ENCODE data around the gene ZNF420.
"Not testable (repeated sequence)": the region's sequence is repeated elsewhere in the genome, so short reads cannot be mapped to it uniquely, and the experiment has no call there.

ZNF420 gene

DNA sequence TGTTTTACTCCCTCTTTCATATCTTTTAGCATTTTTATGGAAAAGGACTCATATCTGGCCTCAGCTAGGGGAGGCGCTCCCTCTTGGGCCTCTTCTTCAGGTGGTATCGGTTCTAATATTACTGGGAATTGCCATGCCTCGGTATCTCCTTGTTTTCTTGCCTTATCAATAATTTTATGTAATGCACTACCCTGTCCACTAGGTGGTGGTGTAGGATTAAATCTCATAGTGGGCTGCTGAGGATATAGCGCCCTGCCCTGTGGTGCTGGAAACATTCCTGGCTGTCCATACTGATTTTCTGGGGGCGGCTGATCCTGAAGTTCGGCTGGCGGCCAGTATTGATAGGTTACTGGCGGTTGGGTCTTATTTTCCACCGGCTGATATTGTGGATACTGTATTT is 35.8 kb downstream of the ZNF420 start:
- no peaks in the 10 kb centered on the region for H4K20me1 ChIP-seq (ENCODE audit: insufficient read depth, low read length)
- H3K9me3 ChIP-seq (ENCODE audit: insufficient read depth, low read length) = peaks cover 28% of the 10 kb centered on the region
- no peak overlapping the region for H3K4me2 ChIP-seq (ENCODE audit: low read length)
- no peaks in the 10 kb centered on the region for H3K27me3 ChIP-seq (ENCODE audit: low read depth, low read length)
- no peak overlapping the region for H2AFZ ChIP-seq (ENCODE audit: low read depth, low read length)
- H3K79me2 ChIP-seq (ENCODE audit: low read length) = no peaks in the 10 kb centered on the region
- H3K9ac ChIP-seq (ENCODE audit: low read length) = no peak overlapping the region
- H3K4me3 ChIP-seq (ENCODE audit: low read length) = no peak overlapping the region
- no peaks in the 10 kb centered on the region for H3K4me1 ChIP-seq (ENCODE audit: low read length)
- H3K27ac ChIP-seq (ENCODE audit: low read length) = no peak overlapping the region
- peaks cover 27% of the 10 kb centered on the region for H3K36me3 ChIP-seq (replicated peaks; ENCODE audit: low read depth, low read length)
- TF ChIP-seq EZH2phosphoT487 (IDR thresholded peaks at IDR 0.05; ENCODE audit: low read depth) = no peak
- TF ChIP-seq, protein P1, sequence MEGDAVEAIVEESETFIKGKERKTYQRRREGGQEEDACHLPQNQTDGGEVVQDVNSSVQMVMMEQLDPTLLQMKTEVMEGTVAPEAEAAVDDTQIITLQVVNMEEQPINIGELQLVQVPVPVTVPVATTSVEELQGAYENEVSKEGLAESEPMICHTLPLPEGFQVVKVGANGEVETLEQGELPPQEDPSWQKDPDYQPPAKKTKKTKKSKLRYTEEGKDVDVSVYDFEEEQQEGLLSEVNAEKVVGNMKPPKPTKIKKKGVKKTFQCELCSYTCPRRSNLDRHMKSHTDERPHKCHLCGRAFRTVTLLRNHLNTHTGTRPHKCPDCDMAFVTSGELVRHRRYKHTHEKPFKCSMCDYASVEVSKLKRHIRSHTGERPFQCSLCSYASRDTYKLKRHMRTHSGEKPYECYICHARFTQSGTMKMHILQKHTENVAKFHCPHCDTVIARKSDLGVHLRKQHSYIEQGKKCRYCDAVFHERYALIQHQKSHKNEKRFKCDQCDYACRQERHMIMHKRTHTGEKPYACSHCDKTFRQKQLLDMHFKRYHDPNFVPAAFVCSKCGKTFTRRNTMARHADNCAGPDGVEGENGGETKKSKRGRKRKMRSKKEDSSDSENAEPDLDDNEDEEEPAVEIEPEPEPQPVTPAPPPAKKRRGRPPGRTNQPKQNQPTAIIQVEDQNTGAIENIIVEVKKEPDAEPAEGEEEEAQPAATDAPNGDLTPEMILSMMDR (IDR thresholded peaks at IDR 0.05; ENCODE audit: low read depth, low read length) = peak; percentile 29

DNA sequence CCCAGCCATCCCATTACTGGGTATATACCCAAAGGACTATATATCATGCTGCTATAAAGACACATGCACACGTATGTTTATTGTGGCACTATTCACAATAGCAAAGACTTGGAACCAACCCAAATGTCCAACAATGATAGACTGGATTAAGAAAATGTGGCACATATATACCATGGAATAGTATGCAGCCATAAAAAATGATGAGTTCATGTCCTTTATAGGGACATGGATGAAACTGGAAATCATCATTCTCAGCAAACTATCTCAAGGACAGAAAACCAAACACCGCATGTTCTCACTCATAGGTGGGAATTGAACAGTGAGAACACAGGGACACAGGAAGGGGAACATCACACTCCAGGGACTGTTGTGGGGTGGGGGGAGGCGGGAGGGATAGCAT is 43.9 kb downstream of the ZNF420 start:
- not testable (repeated sequence) for H3K27me3 ChIP-seq (ENCODE audit: low read depth, low read length); H3K4me3 ChIP-seq (ENCODE audit: low read length); H3K27ac ChIP-seq (ENCODE audit: low read length); H3K9ac ChIP-seq (ENCODE audit: low read length); H3K4me2 ChIP-seq (ENCODE audit: low read length); H3K4me1 ChIP-seq (ENCODE audit: low read length); H2AFZ ChIP-seq (ENCODE audit: low read depth, low read length); H3K79me2 ChIP-seq (ENCODE audit: low read length); H4K20me1 ChIP-seq (ENCODE audit: insufficient read depth, low read length)
- Histone ChIP-seq H3K36me3 (replicated peaks; ENCODE audit: low read depth, low read length) (peaks cover 35% of the 10 kb centered on the region), H3K9me3 (ENCODE audit: insufficient read depth, low read length) (peaks cover 40% of the 10 kb centered on the region)

DNA sequence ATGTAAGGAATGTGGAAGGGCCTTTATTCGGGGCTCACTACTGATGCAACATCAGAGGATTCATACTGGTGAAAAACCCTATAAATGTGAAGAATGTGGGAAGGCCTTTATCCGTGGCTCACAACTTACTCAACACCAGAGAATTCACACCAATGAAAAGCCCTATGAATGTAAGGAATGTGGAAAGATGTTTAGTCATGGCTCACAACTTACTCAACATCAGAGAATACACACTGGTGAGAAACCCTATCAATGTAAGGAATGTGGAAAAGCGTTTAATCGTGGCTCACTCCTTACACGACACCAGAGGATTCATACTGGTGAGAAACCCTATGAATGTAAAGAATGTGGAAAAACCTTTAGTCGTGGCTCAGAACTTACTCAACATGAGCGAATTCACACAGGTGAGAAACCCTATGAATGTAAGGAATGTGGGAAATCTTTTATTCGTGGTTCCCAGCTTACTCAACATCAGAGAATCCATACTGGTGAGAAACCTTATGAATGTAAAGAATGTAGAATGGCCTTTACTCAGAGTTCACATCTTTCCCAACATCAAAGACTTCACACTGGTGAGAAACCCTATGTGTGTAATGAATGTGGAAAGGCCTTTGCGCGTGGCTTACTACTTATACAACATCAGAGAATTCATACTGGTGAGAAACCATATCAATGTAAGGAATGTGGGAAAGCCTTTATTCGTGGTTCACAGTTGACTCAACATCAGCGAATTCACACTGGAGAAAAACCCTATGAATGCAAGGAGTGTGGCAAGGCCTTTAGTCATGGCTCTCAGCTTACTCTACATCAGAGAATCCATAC is 50.0 kb downstream of the ZNF420 start:
- TF ChIP-seq, protein P1 (IDR thresholded peaks at IDR 0.05; ENCODE audit: low read depth, low read length) = no peak
- no peak for TF ChIP-seq EZH2phosphoT487 (IDR thresholded peaks at IDR 0.05; ENCODE audit: low read depth)
- H3K9me3 ChIP-seq (ENCODE audit: insufficient read depth, low read length) = peaks cover 87% of the 10 kb centered on the region

DNA sequence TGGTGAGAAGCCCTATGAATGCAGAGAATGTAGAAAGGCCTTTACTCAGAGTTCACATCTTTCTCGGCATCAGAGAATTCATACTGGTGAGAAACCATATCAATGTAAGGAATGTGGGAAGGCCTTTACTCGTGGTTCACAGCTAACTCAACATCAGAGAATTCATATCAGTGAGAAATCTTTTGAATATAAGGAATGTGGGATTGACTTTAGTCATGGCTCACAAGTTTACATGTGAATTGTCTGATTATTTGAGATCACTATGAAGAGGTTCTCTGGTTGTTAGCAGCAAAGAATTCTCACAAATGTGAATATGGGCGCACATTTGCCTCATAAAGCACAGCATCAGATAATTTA is 50.6 kb downstream of the ZNF420 start:
- no peaks in the 10 kb centered on the region for H3K79me2 ChIP-seq (ENCODE audit: low read length)
- no peaks in the 10 kb centered on the region for H3K27me3 ChIP-seq (ENCODE audit: low read depth, low read length)
- H3K9ac ChIP-seq (ENCODE audit: low read length) = no peak overlapping the region
- H3K4me1 ChIP-seq (ENCODE audit: low read length) = no peaks in the 10 kb centered on the region
- TF ChIP-seq, protein P1 (IDR thresholded peaks at IDR 0.05; ENCODE audit: low read depth, low read length) = no peak
- no peak for TF ChIP-seq EZH2phosphoT487 (IDR thresholded peaks at IDR 0.05; ENCODE audit: low read depth)
- no peak overlapping the region for H3K4me3 ChIP-seq (ENCODE audit: low read length)
- H2AFZ ChIP-seq (ENCODE audit: low read depth, low read length) = no peak overlapping the region
- H3K27ac ChIP-seq (ENCODE audit: low read length) = no peak overlapping the region
- H3K4me2 ChIP-seq (ENCODE audit: low read length) = no peak overlapping the region
- H3K9me3 ChIP-seq (ENCODE audit: insufficient read depth, low read length) = peaks cover 90% of the 10 kb centered on the region
- peaks cover 82% of the 10 kb centered on the region for H3K36me3 ChIP-seq (replicated peaks; ENCODE audit: low read depth, low read length)
- no peaks in the 10 kb centered on the region for H4K20me1 ChIP-seq (ENCODE audit: insufficient read depth, low read length)

More for the DNA sequence above, 50.0 kb downstream of the ZNF420 start:
- Histone ChIP-seq H3K79me2 (ENCODE audit: low read length) (no peaks in the 10 kb centered on the region), H3K36me3 (replicated peaks; ENCODE audit: low read depth, low read length) (peaks cover 80% of the 10 kb centered on the region), H3K9ac (ENCODE audit: low read length) (no peak overlapping the region), H3K4me1 (ENCODE audit: low read length) (no peaks in the 10 kb centered on the region), H3K4me3 (ENCODE audit: low read length) (no peak overlapping the region), H3K27ac (ENCODE audit: low read length) (no peak overlapping the region), H3K4me2 (ENCODE audit: low read length) (no peak overlapping the region), H4K20me1 (ENCODE audit: insufficient read depth, low read length) (no peaks in the 10 kb centered on the region), H3K27me3 (ENCODE audit: low read depth, low read length) (no peaks in the 10 kb centered on the region), H2AFZ (ENCODE audit: low read depth, low read length) (no peak overlapping the region)
